Peyer's patch (tissue), 4 donors: Measurements from ENCODE around the gene PPP2R5C. TPM values are rescaled to one million over a fixed set of nuclear protein-coding genes. Genes with fewer than 3 reads are reported as not detected.

Source experiments
- DNase-seq, 3 donors: peaks; one replicate each; pipeline ENCODE4 v3.0.0-alpha.2; 2017 to 2019
- H3K27ac ChIP-seq, 4 donors: fragments of 200-600 bp; sonication (generic); one replicate each; pipeline ENCODE4 v1.5.1; 2016 to 2019
- H3K27me3 ChIP-seq, 2 donors: fragments of 200-600 bp; sonication (generic); one replicate each; pipeline ENCODE4 v1.5.1; 2019
- H3K36me3 ChIP-seq, 3 donors: fragments of 200-600 bp; sonication (generic); one replicate each; pipeline ENCODE4 v1.5.1; 2016 to 2019
- H3K4me1 ChIP-seq, 4 donors: fragments of 200-600 bp; sonication (generic); one replicate each; pipeline ENCODE4 v1.5.1; 2016 to 2019
- H3K4me3 ChIP-seq, 4 donors: fragments of 200-600 bp; sonication (generic); 1 replicate in 3 of 4; 2 replicates in 1 of 4; pipeline ENCODE4 v1.5.1; 2016 to 2019; ENCODE audit warnings: mild to moderate bottlenecking in 1 of 4
- H3K9me3 ChIP-seq, 4 donors: fragments of 200-600 bp; sonication (generic); one replicate each; pipeline ENCODE4 v1.5.1; 2016 to 2019; ENCODE audit warnings: mild to moderate bottlenecking in 1 of 4
- CTCF ChIP-seq, 6 experiments: fragments of 450-650 bp in 4 of 6; fragments of 200-600 bp in 2 of 6; sonication (generic) in 1 of 6; IDR thresholded peaks; one replicate each; pipeline ENCODE4 v1.5.1; 2017 to 2019; ENCODE audit warnings: antibody characterized with exemption in 6 of 6, mild to moderate bottlenecking in 3 of 6, moderate library complexity in 1 of 6
- POLR2A ChIP-seq, 2 donors: fragments of 450-650 bp; IDR thresholded peaks; one replicate each; pipeline ENCODE4 v1.5.1; 2017; ENCODE audit warnings: antibody characterized with exemption in 2 of 2, mild to moderate bottlenecking in 2 of 2, moderate library complexity in 2 of 2
- total RNA-seq, 4 donors: library from RNA; depleted of rRNA; stranded (reverse); fragments of >200 nt; gene quantifications; one replicate each; pipeline ENCODE4 v1.1.0, GENCODE V29; 2016

Gene PPP2R5C
- total RNA-seq, 4 donors from 2014 or later: 87.6 to 137 (median 91.9) TPM

- TF ChIP-seq CTCF (IDR thresholded peaks at IDR 0.05) (no peak), POLR2A (IDR thresholded peaks at IDR 0.05) (no peak)
- H3K27ac ChIP-seq: no peak overlapping the region
Measured at GRCh38 chr14:101912841-101913240, 151.3 kb downstream of the PPP2R5C start.

GRCh38 chr14:101914083-101914482 is 152.6 kb downstream of the PPP2R5C start:
- H3K9me3 ChIP-seq: no peaks in the 10 kb centered on the region
- no peaks in the 10 kb centered on the region for H3K27me3 ChIP-seq
- H3K27ac ChIP-seq: no peak overlapping the region
- peak in 1 of 3 donors; percentile 3 for DNase-seq
- TF ChIP-seq POLR2A (IDR thresholded peaks at IDR 0.05): no peak
- no peak for TF ChIP-seq CTCF (IDR thresholded peaks at IDR 0.05)
- H3K4me3 ChIP-seq: no peak overlapping the region
- peaks cover 0 to 61% (median 0%) of the 10 kb centered on the region in 3 donors for H3K36me3 ChIP-seq
- no peaks in the 10 kb centered on the region for H3K4me1 ChIP-seq

More at GRCh38 chr14:101912841-101913240, 151.3 kb downstream of the PPP2R5C start:
- Histone ChIP-seq H3K4me1 (no peaks in the 10 kb centered on the region), H3K36me3 (peaks cover 0 to 70% (median 0%) of the 10 kb centered on the region in 3 donors), H3K27me3 (no peaks in the 10 kb centered on the region), H3K4me3 (no peak overlapping the region), H3K9me3 (no peaks in the 10 kb centered on the region)
- peak in 1 of 3 donors; percentile 20 for DNase-seq

- H3K4me3 ChIP-seq: no peak overlapping the region
- peaks cover 0 to 47% (median 0%) of the 10 kb centered on the region in 3 donors for H3K36me3 ChIP-seq
- DNase-seq: peak in 1 of 3 donors; percentile 33
- no peak overlapping the region for H3K27ac ChIP-seq
- no peaks in the 10 kb centered on the region for H3K27me3 ChIP-seq
- no peaks in the 10 kb centered on the region for H3K4me1 ChIP-seq
- H3K9me3 ChIP-seq: no peaks in the 10 kb centered on the region
- TF ChIP-seq POLR2A (IDR thresholded peaks at IDR 0.05): no peak
Measured at GRCh38 chr14:101915871-101916815, 154.6 kb downstream of the PPP2R5C start.

- Histone ChIP-seq H3K27ac (no peak overlapping the region), H3K9me3 (no peaks in the 10 kb centered on the region), H3K36me3 (peaks cover 0 to 47% (median 0%) of the 10 kb centered on the region in 3 donors), H3K27me3 (no peaks in the 10 kb centered on the region), H3K4me3 (no peak overlapping the region), H3K4me1 (no peaks in the 10 kb centered on the region)
- peak in 1 of 3 donors; percentile 30 for DNase-seq
- TF ChIP-seq CTCF (IDR thresholded peaks at IDR 0.05) (no peak), POLR2A (IDR thresholded peaks at IDR 0.05) (no peak)
Measured at GRCh38 chr14:101916816-101917412, 155.4 kb downstream of the PPP2R5C start.

- Histone ChIP-seq H3K27ac (no peak overlapping the region), H3K36me3 (peaks cover 0 to 47% (median 0%) of the 10 kb centered on the region in 3 donors)
Measured at GRCh38 chr14:101917413-101918017, 156.0 kb downstream of the PPP2R5C start.

More at GRCh38 chr14:101917413-101918017, 156.0 kb downstream of the PPP2R5C start:
- Histone ChIP-seq H3K9me3 (no peaks in the 10 kb centered on the region), H3K4me3 (no peak overlapping the region), H3K4me1 (no peaks in the 10 kb centered on the region), H3K27me3 (no peaks in the 10 kb centered on the region)
- no peak for TF ChIP-seq CTCF (IDR thresholded peaks at IDR 0.05)
- no peak for TF ChIP-seq POLR2A (IDR thresholded peaks at IDR 0.05)
- peak in 1 of 3 donors; percentile 18 for DNase-seq
